NCI-H1436 treated with DMSO at 0.1 percent for 48 hours (cell line): Measurements from ENCODE around the gene CD27.
"Not testable (repeated sequence)": the region's sequence is repeated elsewhere in the genome, so short reads cannot be mapped to it uniquely, and the experiment has no call there.

ENCODE experiments used
- DNase-seq: peaks from one replicate; lab custom pipeline; 2025; lab: John Stamatoyannopoulos, UW

The CD27 gene

DNA sequence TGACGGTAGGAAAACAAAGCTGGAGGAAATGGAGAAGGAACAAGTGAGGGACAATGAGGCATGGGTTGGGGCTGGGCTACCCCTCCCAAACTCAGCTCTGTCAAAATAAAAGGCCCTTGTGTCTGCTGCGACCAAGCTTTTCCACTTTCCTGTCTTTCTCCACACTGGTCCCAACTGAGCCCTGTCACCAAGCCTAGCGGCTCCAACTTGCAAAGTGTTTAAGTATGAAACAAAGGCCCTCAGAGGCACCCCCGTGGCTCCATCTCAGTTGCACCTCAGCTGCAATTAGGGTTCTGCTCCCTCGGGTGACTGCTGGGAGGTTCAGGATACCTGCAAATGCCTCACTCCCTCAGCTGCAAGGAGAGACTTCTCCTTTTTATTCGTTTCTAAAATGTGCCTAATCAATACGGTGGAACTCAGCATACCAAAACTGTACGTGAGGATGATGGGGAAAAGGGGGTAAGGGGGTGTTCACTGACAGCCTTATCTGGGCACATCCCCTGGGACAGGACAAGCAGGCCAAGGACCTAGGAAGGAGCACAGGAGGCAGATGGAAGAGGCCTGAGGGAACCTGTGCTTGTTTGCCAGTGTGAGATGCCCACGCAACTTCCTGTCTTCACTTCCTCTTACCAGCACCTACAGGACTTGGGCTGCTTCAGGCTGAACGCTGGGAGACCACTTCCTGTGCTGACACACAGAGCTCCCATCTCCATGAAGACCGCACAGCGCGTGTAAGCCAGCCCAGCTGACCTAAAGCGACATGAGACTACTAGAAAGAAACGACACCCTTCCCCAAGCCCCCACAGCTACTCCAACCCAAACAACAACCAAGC is 16.9 kb downstream of the CD27 start:
- no peak for DNase-seq

DNA sequence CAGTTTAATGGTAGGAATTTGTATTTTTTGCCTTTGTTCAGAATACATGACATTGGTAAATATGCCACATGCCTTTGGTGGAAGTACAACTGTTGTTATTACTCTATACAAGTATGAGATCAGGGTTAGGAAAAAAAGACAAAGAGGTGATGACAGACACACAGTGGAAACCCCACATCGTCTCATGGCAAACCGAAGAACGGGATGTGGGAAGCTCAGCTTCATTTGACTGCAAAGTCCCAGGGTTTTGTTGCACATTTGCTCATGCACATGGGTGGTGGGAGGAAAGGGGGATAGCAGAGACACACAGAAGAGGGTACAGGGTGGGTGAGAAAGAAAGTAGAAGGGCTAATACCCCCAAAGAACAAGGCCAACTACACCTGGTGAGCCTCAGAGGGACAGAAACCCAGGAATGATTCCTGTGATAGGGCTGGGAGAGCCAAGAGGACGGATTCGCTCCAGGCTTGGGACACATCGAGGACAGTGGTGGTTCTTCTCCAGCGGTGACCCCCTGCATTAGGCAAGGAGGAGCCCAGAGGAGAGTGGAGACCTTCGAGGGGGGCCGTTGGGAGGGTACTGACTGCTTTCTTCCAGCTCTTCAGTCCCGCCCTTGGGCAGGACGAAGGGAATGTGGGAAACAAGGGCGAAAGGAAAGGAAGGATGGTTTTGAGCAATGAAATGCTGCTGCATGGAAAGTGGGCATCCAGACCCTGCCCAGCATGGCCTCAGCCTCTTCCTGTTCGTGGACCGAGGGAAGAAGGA is 17.7 kb downstream of the CD27 start:
- no peak for DNase-seq

- no peak for DNase-seq
Observed at GRCh38 chr12:6463216-6463615, 18.5 kb downstream of the CD27 start.

GRCh38 chr12:6463858-6464257 is 19.1 kb downstream of the CD27 start:
- no peak for DNase-seq

- no peak for DNase-seq
Observed at GRCh38 chr12:6464531-6464930, 19.8 kb downstream of the CD27 start.

DNA sequence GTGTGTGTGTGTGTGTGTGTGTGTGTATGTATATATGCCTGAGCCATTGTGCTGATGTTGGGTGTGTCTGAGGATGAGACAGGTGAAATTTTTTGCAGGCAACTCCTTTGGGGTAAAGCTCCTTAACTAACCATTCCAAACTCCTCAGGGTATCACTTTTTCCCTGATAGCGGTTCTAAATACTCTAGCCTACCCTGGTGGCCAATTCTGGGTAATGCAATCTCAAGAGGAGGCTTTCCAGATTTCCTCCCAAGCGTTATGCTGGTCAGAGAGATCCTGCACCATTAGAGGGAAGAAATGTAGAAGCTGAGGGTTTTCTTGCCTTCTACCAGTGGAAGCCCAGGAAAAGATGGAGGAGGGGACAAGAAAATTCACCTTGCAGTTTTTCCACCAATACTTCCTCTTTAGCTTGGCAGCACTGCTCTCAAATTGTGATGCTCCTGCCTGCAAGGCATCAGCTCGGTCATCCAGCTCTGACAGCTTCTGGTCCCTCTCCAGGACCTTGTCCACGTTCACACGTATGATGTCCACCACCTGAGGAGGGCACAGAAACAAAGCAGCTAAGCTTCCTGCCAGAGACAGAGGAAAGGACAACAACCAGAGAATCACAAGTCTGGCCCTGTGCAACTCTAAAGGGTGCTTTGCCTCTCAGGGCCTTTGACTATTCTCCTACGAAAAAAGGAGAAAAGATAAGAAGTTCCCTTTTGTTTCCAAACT is 20.9 kb downstream of the CD27 start:
- no peak for DNase-seq

DNA sequence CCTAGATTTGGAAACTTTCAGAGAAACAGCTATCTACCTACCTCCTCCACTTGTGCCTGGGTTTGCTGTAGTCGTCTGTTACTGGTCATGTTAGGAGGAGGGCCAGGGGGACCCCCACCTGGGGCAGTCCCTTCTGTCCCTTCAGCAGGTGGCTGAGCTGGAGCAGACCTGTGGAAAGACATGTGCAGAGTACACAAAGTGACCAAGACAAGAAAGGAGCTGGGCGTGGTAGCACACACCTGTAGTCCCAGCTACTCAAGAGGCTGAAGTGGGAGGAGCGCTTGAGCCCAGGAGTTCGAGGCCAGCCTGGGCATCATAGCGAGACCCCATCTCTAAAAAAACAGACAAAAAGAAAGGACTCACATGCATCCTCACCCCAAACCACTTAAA is 21.4 kb downstream of the CD27 start:
- no peak for DNase-seq

DNA sequence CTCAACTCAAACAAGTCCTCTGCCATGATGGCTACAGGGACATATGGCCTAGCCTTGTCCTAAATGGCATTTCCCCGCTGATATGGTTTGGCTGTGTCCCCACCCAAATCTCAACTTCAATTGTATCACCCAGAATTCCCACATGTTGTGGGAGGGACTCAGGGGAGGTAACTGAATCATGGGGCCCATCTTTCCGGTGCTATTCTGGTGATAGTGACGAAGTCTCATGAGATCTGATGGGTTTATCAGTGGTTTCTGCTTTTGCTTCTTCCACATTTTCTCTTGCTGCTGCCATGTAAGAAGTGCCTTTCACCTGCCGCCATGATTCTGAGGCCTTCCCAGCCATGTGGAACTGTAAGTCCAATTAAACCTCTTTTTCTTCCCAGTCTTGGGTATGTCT is 22.0 kb downstream of the CD27 start:
- not testable (repeated sequence) for DNase-seq

DNA sequence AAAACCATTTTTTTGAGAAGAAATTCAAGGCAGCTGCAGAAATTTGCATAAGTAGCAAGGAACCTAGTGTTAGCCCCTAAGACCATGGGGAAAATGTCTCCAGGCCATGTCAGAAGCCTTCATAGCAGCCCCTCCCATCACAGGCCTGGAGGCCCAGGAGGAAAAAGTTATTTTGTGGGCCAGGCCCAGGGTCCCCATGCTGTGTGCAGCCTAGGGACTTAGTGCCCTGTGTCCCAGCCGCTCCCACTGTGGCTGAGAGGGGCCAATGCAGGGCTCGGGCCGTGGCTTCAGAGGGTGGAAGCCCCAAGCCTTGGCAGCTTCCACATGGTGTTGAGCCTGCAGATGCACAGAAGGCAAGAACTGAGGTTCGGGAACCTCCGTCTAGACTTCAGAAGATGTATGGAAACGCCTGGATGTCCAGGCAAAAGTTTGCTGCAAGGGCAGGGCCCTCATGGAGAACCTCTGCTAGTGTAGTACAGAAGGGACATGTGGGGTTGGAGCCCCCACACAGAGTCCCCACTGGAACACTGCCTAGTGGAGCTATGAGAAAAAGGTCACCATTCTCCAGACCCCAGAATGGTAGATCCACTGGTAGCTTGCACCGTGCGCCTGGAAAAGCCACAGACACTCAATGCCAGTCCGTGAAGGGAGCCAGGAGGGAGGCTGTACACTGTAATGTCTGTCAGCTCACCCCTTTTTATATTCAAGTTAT is 23.0 kb downstream of the CD27 start:
- DNase-seq = not testable (repeated sequence)

DNA sequence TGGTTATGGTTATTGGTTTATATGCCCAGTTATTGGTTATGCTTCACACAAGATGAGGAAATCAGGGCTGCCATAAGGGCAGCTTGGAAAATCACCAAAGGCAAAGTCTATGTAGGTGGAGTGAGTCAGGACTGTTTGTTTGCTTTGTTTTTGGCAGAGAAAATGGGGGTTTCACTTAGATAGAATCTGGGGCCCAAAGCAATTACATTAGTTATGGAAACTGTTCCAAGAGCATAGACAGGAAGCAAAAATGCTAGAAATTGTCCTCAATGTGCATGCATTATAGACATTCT is 23.5 kb downstream of the CD27 start:
- no peak for DNase-seq

DNA sequence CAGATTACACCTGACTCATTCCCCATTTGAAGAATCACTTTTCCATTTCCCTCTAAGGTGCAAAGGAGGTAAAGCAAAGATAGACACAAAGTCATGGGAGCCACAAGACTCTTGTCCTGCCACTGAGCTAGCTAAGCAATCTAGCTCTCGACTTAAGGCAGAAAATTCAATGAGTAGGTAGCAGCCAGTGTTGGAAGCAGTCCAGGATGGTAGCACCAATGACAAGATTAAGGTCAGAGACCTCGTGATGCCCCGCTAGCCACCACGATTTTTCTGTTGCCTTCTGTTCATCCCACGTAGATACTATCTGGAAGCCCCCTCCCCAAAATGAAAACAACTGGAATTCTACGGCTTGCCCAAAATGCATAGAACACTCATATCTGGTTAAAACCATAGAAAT is 24.3 kb downstream of the CD27 start:
- no peak for DNase-seq

- no peak for DNase-seq
Observed at GRCh38 chr12:6469609-6470374, 25.0 kb downstream of the CD27 start.

DNA sequence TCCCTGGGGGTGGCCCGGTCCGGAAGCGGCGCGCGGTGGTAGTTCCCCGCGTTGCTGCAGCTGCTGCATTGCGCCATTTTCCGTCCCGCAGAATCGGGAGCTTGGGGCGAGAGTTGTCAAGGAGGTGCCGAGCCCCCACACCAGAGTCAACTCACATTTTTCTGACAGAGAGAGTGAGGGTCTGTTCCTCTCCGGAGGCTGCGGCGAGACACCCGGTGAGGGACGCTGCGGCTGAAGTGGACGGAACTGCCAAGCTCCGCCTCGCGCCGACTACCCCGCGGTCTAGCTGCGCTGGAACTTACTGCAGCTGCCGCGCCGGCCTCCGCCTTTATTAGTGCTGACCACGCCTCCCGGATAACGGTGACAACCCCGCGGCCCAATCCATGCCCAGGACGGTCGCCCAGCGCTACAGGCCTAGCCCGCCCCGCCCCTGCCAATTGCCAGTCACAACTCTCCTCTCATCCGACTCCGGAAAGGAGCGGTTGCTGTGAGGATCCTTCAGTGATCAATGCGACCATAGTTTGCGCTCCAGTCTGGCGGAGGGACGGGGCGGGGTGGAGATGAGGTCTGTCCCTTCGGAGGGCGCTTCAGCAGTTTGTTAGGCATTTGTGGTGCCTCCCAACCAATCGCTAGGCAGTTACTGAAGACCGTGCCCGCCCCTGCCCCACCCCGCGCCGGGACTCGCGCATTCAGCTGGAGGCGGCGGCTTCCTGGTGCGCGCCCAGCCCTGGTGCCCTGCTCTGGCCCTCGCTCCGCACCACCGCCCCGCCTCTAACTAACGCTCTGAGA is 25.8 kb downstream of the CD27 start, which contains the start of gene VAMP1:
VAMP1 (minus strand) TSS at position 303 of the 789 bp plus-strand sequence; CDS start at position 157, 146 bp downstream.
- DNase-seq = peak; percentile 88

DNA sequence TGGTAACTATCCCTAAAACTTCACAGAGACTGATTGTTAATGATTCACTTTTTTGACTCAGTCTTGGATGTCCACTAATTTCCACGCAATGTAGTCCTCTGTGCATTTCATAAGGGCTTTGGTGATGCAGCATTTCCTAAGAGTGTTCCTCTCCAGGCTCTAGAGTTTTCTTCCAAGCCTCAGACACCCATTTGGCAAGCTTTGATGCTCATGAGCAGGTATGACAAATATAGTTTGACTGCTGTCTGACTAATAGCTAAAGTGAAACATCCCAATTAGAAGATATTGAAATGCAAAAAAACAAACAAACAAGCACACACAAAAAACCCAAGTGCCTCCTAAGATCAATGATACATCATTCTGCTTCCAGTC is 27.2 kb downstream of the CD27 start:
- DNase-seq = no peak

DNA sequence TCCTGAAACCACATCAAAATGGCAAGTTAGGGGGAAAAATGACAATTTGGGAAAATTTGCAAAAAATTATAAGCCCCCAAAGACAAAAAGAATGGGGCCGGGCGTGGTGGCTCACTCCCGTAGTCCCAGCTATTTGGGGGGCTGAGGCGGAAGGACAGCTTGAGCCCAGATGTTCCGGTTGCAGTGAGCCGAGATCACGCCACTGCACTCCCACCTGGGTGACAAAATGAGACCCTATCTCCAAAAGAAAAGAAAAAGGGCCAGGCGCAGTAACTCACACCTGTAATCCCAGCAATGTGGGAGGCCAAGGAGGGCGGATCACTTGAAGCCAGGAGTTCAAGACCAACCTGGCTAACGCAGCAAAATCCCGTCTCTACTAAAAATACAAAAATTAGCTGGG is 27.7 kb downstream of the CD27 start:
- DNase-seq = no peak

GRCh38 chr12:6475233-6475975 is 30.6 kb downstream of the CD27 start:
- not testable (repeated sequence) for DNase-seq

DNA sequence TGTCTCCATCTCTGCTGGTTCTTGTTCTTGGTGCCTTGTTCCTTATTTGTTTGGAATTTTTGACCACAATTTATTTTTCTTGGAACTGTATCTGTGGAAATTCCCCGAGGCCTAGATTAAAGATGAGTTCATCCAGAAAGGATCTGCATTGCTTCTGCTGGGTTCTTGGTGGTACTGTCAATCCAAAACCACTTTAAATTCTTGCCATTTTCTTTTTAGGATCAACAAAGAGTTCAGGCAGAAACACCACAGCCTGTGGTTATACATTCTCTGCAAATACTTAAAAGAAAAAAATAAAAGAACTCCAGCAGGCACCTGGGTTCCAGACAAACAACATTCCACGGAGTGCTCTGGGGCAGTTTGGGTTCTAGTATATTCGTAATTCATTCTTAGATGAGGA is 31.7 kb downstream of the CD27 start:
- DNase-seq = no peak

DNA sequence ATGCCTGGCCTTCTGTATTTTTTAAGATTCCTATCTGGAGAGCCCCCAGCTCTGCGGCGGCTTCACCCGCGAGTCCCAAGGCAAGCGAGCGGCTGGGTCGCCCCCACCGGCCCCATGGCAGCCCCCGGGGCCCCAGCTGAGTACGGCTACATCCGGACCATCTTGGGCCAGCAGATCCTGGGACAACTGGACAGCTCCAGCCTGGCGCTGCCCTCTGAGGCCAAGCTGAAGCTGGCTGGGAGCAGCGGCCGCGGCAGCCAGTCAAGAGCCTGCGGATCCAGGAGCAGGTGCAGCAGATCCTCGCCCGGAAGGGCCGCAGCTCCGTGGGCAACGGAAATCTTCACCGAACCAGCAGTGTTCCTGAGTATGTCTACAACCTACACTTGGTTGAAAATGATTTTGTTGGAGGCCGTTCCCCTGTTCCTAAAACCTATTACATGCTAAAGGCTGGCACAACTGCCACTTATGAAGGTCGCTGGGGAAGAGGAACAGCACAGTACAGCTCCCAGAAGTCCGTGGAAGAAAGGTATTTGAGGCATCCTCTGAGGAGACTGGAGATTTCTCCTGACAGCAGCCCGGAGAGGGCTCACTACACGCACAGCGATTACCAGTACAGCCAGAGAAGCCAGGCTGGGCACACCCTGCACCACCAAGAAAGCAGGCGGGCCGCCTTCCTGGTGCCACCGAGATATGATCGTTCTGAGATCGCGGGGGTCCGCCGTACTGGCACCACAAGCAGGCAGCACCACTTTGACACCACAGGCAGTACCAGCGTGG is 33.0 kb downstream of the CD27 start:
- DNase-seq = not testable (repeated sequence)

DNA sequence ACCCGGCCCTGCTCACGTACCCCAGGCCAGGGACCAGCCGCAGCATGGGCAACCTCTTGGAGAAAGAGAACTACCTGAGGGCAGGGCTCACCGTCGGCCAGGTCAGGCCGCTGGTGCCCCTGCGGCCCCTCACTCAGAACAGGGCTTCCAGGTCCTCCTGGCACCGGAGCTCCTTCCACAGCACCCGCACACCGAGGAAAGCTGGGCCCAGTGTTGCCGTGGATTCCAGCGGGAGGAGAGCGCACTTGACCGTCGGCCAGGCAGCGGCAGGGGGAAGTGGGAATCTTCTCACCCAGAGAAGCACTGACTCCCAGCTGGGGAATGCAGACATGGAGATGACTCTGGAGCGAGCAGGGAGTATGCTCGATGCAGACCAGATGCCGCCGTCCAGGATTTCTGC is 33.7 kb downstream of the CD27 start:
- no peak for DNase-seq
